H1 (cell line): ENCODE data around the gene KEL. TPM values are rescaled to one million over a fixed set of nuclear protein-coding genes. Genes with fewer than 3 reads are reported as not detected.

Experiments
- CTCF ChIA-PET: fragments of 300-600 bp; sonication (Branson Sonifier 250); formaldehyde crosslinking; loops from one replicate; lab custom pipeline; 2021; ENCODE audit not compliant: partially characterized antibody; lab: Charles Lee
- POLR2A ChIA-PET: fragments of 300-600 bp; sonication (Branson Sonifier 250); formaldehyde crosslinking; loops from one replicate; lab custom pipeline; 2021; ENCODE audit warnings: inconsistent platforms; ENCODE audit not compliant: partially characterized antibody; lab: Charles Lee
- DNase-seq, 2 experiments: peaks; one replicate each; pipeline versions ENCODE4 v3.0.0 to v3.0.0-alpha.2; 2010 to 2022; ENCODE audit warnings: low spot score in 2 of 2, low read depth in 1 of 2, mixed read lengths in 1 of 2
- FAIRE-seq: peaks from 2 replicates; lab custom pipeline; 2011; peaks lifted over from hg19 to GRCh38; lab: Jason Lieb, UNC
- H2AFZ ChIP-seq: 2 replicates; pipeline ENCODE4 v1.8.1; 2012; ENCODE audit warnings: low read length, inconsistent platforms
- H2AK5ac ChIP-seq: 2 replicates; pipeline ENCODE4 v1.6.1; 2013; ENCODE audit warnings: low read depth, low read length
- H2BK120ac ChIP-seq: replicated peaks from 2 replicates; pipeline ENCODE3; 2013; ENCODE audit warnings: low read depth, low read length, inconsistent platforms
- H2BK12ac ChIP-seq: 2 replicates; pipeline ENCODE4 v1.6.1; 2013; ENCODE audit warnings: low read depth, low read length
- H2BK15ac ChIP-seq: 2 replicates; pipeline ENCODE4 v1.6.1; 2013; ENCODE audit warnings: low read length
- H2BK20ac ChIP-seq: 2 replicates; pipeline ENCODE4 v1.6.1; 2013; ENCODE audit warnings: low read length
- H2BK5ac ChIP-seq: 2 replicates; pipeline ENCODE4 v1.6.1; 2013; ENCODE audit warnings: low read depth, low read length
- H3K14ac ChIP-seq: 2 replicates; pipeline ENCODE4 v1.6.1; 2013; ENCODE audit warnings: inconsistent platforms; ENCODE audit not compliant: insufficient read length
- H3K18ac ChIP-seq: 2 replicates; pipeline ENCODE4 v1.6.1; 2013; ENCODE audit warnings: low read length; ENCODE audit errors: extremely low read depth
- H3K23ac ChIP-seq: 2 replicates; pipeline ENCODE4 v1.6.1; 2013; ENCODE audit warnings: inconsistent platforms; ENCODE audit not compliant: insufficient read length
- H3K23me2 ChIP-seq: 2 replicates; pipeline ENCODE4 v1.6.1; 2013; ENCODE audit warnings: low read depth, low read length
- H3K27ac ChIP-seq: 2 replicates; pipeline ENCODE4 v1.6.1; 2011; ENCODE audit warnings: low read depth, low read length, inconsistent platforms
- H3K27me3 ChIP-seq, 4 experiments: replicated peaks in 1 of 4; 1 replicate in 1 of 4; 2 replicates in 3 of 4; pipeline versions ENCODE4 v1.6.1 to v1.8.1; 2011 to 2013; ENCODE audit warnings: low read length in 3 of 4, mild to moderate bottlenecking in 3 of 4, inconsistent platforms in 2 of 4, mixed read lengths in 2 of 4, moderate library complexity in 1 of 4; ENCODE audit not compliant: control insufficient read depth in 3 of 4, insufficient read depth in 3 of 4; ENCODE audit errors: extremely low read depth in 1 of 4
- H3K36me3 ChIP-seq, 4 experiments: 2 replicates each; pipeline versions ENCODE4 v1.6.1 to v1.8.1; 2011 to 2013; ENCODE audit warnings: mild to moderate bottlenecking in 4 of 4, low read length in 3 of 4, moderate library complexity in 2 of 4, control low read depth in 1 of 4, inconsistent platforms in 1 of 4; ENCODE audit not compliant: insufficient read depth in 4 of 4, control insufficient read depth in 2 of 4
- H3K4ac ChIP-seq: replicated peaks from 2 replicates; pipeline ENCODE3; 2013; ENCODE audit warnings: low read length, low read depth, mixed read lengths, inconsistent platforms; ENCODE audit not compliant: insufficient read length
- H3K4me1 ChIP-seq, 4 experiments: replicated peaks in 1 of 4; 1 replicate in 1 of 4; 2 replicates in 3 of 4; pipeline versions ENCODE4 v1.6.1 to v1.8.1; 2011 to 2013; ENCODE audit warnings: low read length in 3 of 4, inconsistent platforms in 2 of 4, mixed read lengths in 1 of 4; ENCODE audit not compliant: insufficient read depth in 4 of 4, control insufficient read depth in 3 of 4
- H3K4me2 ChIP-seq, 2 experiments: 2 replicates each; pipeline versions ENCODE4 v1.6.1 to v1.8.1; 2011 to 2013; ENCODE audit warnings: low read depth in 2 of 2, low read length in 2 of 2, control low read depth in 1 of 2, inconsistent platforms in 1 of 2, mild to moderate bottlenecking in 1 of 2; ENCODE audit not compliant: insufficient read depth in 1 of 2
- H3K4me3 ChIP-seq, 4 experiments: fragments of 200-600, 300-600 bp in 1 of 4; sonication (generic), shearing (Covaris generic), sonication (Bioruptor Twin) in 1 of 4; 2 replicates each; pipeline versions ENCODE4 v1.5.1 to v1.8.1; 2011 to 2016; ENCODE audit warnings: low read length in 4 of 4, low read depth in 3 of 4, control low read depth in 2 of 4, inconsistent platforms in 2 of 4, mild to moderate bottlenecking in 2 of 4, mixed read lengths in 1 of 4, moderate library complexity in 1 of 4; ENCODE audit not compliant: insufficient read depth in 2 of 4; ENCODE audit errors: extremely low read depth in 1 of 4
- H3K56ac ChIP-seq: replicated peaks from 2 replicates; pipeline ENCODE3; 2013; ENCODE audit warnings: low read depth, mild to moderate bottlenecking, mixed read lengths, low read length, inconsistent platforms; ENCODE audit not compliant: insufficient read length
- H3K79me1 ChIP-seq: 2 replicates; pipeline ENCODE4 v1.6.1; 2013; ENCODE audit warnings: low read depth, low read length, control low read depth
- H3K79me2 ChIP-seq, 2 experiments: 2 replicates each; pipeline versions ENCODE4 v1.6.1 to v1.8.1; 2012 to 2013; ENCODE audit warnings: low read length in 2 of 2, mild to moderate bottlenecking in 2 of 2, inconsistent platforms in 1 of 2; ENCODE audit not compliant: insufficient read depth in 2 of 2, control insufficient read depth in 1 of 2
- H3K9ac ChIP-seq, 4 experiments: replicated peaks in 1 of 4; 1 replicate in 1 of 4; 2 replicates in 3 of 4; pipeline versions ENCODE4 v1.6.1 to v1.8.1; 2011 to 2013; ENCODE audit warnings: low read depth in 3 of 4, low read length in 3 of 4, control low read depth in 2 of 4, mild to moderate bottlenecking in 2 of 4, moderate library complexity in 2 of 4, inconsistent platforms in 1 of 4; ENCODE audit errors: extremely low read depth in 1 of 4
- H3K9me3 ChIP-seq, 2 experiments: 2 replicates each; pipeline versions ENCODE4 v1.6.1 to v1.8.1; 2012 to 2013; ENCODE audit warnings: mild to moderate bottlenecking in 2 of 2, moderate library complexity in 2 of 2, control low read depth in 1 of 2, inconsistent platforms in 1 of 2, low read depth in 1 of 2, low read length in 1 of 2, mixed read lengths in 1 of 2; ENCODE audit not compliant: insufficient read depth in 2 of 2
- H4K20me1 ChIP-seq, 2 experiments: replicated peaks in 1 of 2; 2 replicates each; pipeline versions ENCODE3 to v1.8.1; 2011 to 2013; ENCODE audit warnings: inconsistent platforms in 2 of 2, low read length in 2 of 2, mild to moderate bottlenecking in 1 of 2; ENCODE audit not compliant: insufficient read depth in 2 of 2, control insufficient read depth in 1 of 2
- H4K5ac ChIP-seq: 2 replicates; pipeline ENCODE4 v1.6.1; 2013; ENCODE audit warnings: low read length, low read depth, mixed read lengths, inconsistent platforms; ENCODE audit not compliant: insufficient read length
- H4K8ac ChIP-seq: 2 replicates; pipeline ENCODE4 v1.8.0; 2013; ENCODE audit warnings: mild to moderate bottlenecking, moderate library complexity, low read length, inconsistent platforms; ENCODE audit not compliant: insufficient read depth; ENCODE audit errors: extremely low read depth
- H4K91ac ChIP-seq: replicated peaks from 2 replicates; pipeline ENCODE3; 2013; ENCODE audit warnings: low read length, mixed read lengths, inconsistent platforms; ENCODE audit not compliant: insufficient read length
- WGBS, 2 experiments: shearing (Covaris generic) in 1 of 2; methylation state at CpG; one replicate each; pipeline versions ENCODE4 v1.1.6 to v1.1.7; 2013 to 2015; ENCODE audit warnings: low lambda C conversion rate in 2 of 2, mixed read lengths in 2 of 2, inconsistent platforms in 1 of 2, low coverage in 1 of 2, missing lambda C conversion rate in 1 of 2; ENCODE audit not compliant: insufficient replicate concordance in 2 of 2, insufficient coverage in 1 of 2, insufficient read length in 1 of 2; ENCODE audit errors: extremely low coverage in 1 of 2, missing lambda C conversion rate in 1 of 2; 5-methylcytosine and 5-hydroxymethylcytosine counted together
- polyA plus RNA-seq, 7 experiments: library from polyadenylated mRNA; depleted of rRNA in 3 of 7; stranded (reverse) in 5 of 7; unstranded in 2 of 7; fragments of >200 nt in 5 of 7; fragments of 200-250 nt in 2 of 7; gene quantifications; 1 replicate in 5 of 7; 2 replicates in 1 of 7; 4 replicates in 1 of 7; pipeline versions ENCODE4 v1.2.1 to v1.2.3, GENCODE V29; 2011 to 2013; ENCODE audit warnings: missing spikeins in 2 of 7, mixed read lengths in 2 of 7
- total RNA-seq: library from RNA; stranded (reverse); fragmentation: NEBNext Ultra II Directional; extraction: Animal tissue kit (Norgen Biotek cat#: 25700); gene quantifications from 2 replicates; pipeline ENCODE4 v1.2.1, GENCODE V29; 2021

KEL gene
- total and polyA plus RNA-seq, 2 of the 8 experiments (the other 6 are each of a cell fraction or from before 2014, with no cell fraction given), result 1.8 to 1.9 TPM

DNA sequence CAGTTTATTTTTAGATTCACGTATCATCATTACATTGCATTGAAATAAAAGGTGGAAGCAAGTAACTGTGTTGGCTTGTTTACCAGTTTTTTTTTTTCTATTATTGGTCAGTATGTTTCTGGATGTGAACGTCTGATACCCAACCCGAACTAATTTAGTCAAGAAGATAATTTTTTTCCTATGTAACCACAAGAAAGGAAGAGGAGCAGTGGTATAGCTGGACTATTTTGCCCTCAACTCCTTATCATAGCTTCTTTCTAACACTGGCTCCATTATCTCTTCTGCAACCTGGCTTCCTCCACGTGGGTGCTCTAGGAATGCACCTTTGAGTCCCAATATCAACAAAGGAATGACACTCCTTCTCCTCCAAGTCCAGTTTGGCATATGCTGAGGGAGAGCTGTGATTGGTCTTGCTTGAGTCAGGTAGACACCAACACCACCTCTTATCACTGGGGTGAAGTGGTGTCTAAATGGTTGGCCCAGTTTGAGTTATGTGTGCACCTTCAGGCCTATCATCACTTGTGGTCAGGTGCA lies 35.4 kb upstream of the KEL start:
- Histone ChIP-seq H3K4me1 (no peaks in the 10 kb centered on the region), H4K8ac (no peak overlapping the region), H3K23ac (no peak overlapping the region), H3K4me3 (no peak overlapping the region), H2BK12ac (no peak overlapping the region), H2AFZ (no peak overlapping the region), H4K20me1 (no peaks in the 10 kb centered on the region), H3K23me2 (no peaks in the 10 kb centered on the region), H3K27ac (no peak overlapping the region), H2AK5ac (no peak overlapping the region), H3K9ac (no peak overlapping the region), H2BK5ac (no peak overlapping the region), H2BK120ac (no peak overlapping the region), H3K79me1 (no peaks in the 10 kb centered on the region), H4K5ac (no peak overlapping the region), H3K18ac (no peak overlapping the region), H3K14ac (no peak overlapping the region), H2BK20ac (no peak overlapping the region), H3K79me2 (no peaks in the 10 kb centered on the region), H3K4me2 (no peak overlapping the region), H3K27me3 (no peaks in the 10 kb centered on the region), H2BK15ac (no peak overlapping the region), H3K56ac (no peak overlapping the region), H3K36me3 (no peaks in the 10 kb centered on the region), H4K91ac (no peak overlapping the region), H3K9me3 (no peaks in the 10 kb centered on the region; a peak in 1 of 4 replicates), H3K4ac (no peak overlapping the region)
- DNase-seq, result no peak
- CTCF ChIA-PET, result interaction anchor here (0.6 to 14.3 kb wide), 6 partner anchors 11 to 217 kb away, joined by 3 to 332 read pairs (median 4); no protein-coding TSS in a partner anchor
- no peak for FAIRE-seq
- WGBS, 2 experiments, result 74% methylated on average over 4 of the region's 4 CpGs; no CpG with 5 or more reads in 1 of the 2 experiments
- POLR2A ChIA-PET, result no interaction called here
